Measurements from ENCODE around the gene AKR1B15. TPM values are rescaled to one million over a fixed set of nuclear protein-coding genes. Genes with fewer than 3 reads are reported as not detected.

Gene AKR1B15
- total and polyA plus RNA-seq, 9 of the 15 experiments (the other 6 are each of a cell fraction or from before 2014, with no cell fraction given), result not detected

DNA sequence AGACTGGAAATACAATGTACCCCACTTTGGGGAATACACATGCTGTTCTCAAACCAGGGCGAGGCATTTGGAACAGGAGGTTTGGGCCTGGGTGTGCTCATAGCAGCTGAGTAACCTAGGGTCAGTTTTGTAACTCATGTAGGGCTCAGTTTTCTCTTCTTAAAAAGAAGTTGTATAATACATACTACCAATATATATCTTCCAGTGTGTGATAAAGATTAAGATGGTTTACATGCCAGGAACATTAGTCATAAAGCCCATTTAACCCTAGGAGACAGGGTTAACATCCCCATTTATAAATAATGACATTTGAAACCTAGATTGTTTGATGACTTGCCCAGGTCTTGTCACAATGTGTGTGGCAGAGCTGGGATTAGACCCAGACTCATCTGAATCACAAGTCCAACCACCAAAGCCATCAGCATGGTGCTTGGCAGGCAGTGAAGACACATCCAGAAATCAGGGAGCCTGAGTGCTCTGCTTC, 15.6 kb upstream of the AKR1B15 start:
- ATAC-seq, result no peak
- BruUV-seq (replicated peaks), result no TSS peak
- Histone ChIP-seq H3K4me2 (ENCODE audit: insufficient read depth, low read length) (no peak overlapping the region), H2AFZ (ENCODE audit: low read depth, low read length) (no peak overlapping the region), H3K27me3 (ENCODE audit: control insufficient read depth in 2 of 2, insufficient read depth in 2 of 2, low read length in 2 of 2) (peaks cover 0 to 33% of the 10 kb centered on the region in 2 experiments; a peak in 2 of 5 replicates), H3K79me2 (ENCODE audit: control insufficient read depth, insufficient read depth, low read length) (no peaks in the 10 kb centered on the region), H3K9me3 (replicated peaks; ENCODE audit: control insufficient read depth, insufficient read depth, low read depth, low read length) (no peaks in the 10 kb centered on the region), H3K4me3 (no peak overlapping the region), H4K20me1 (replicated peaks; ENCODE audit: control insufficient read depth, insufficient read depth, low read length) (no peaks in the 10 kb centered on the region), H3K4me1 (replicated peaks in 1 of 2; ENCODE audit: control insufficient read depth in 2 of 2, insufficient read depth in 2 of 2, low read length in 2 of 2) (no peaks in the 10 kb centered on the region), H3K9me1 (ENCODE audit: control insufficient read depth, insufficient read depth, low read length) (no peaks in the 10 kb centered on the region), H3K36me3 (ENCODE audit: control insufficient read depth, insufficient read depth, low read length) (no peaks in the 10 kb centered on the region), H3K9ac (ENCODE audit: insufficient read depth in 1 of 2, low read depth in 2 of 2, low read length in 2 of 2) (no peak overlapping the region), H3K27ac (ENCODE audit: extremely low read depth, low read depth, low read length) (no peak overlapping the region)
- WGBS (ENCODE audit: insufficient coverage, low coverage, missing lambda C conversion rate), result 0% methylated on average over 1 of the region's 1 CpG
- ChIA-PET POLR2A (no interaction called here), CTCF (ENCODE audit: low intra/inter-chr PET ratio) (no interaction called here)
- no peak for FAIRE-seq
- in situ Hi-C loops (cut with MboI), result no loop called here
- DNase-seq (ENCODE audit: extremely low read depth in 1 of 4, low spot score in 3 of 4), result no peak
- intact Hi-C loops (cut with micrococcal nuclease), result no loop called here
- TF ChIP-seq CREB5 (CRISPR knock-in tag; IDR thresholded peaks at IDR 0.05) (no peak), ZNF274 (IDR thresholded peaks at IDR 0.05; ENCODE audit: borderline replicate concordance, low read depth, low read length) (no peak), NELFE (IDR thresholded peaks at IDR 0.05; ENCODE audit: insufficient read depth, insufficient read length) (no peak)

- FAIRE-seq (no peak), ATAC-seq (no peak), DNase-seq (ENCODE audit: extremely low read depth in 1 of 4, low spot score in 3 of 4) (no peak)
- Histone ChIP-seq H3K27me3 (ENCODE audit: control insufficient read depth in 2 of 2, insufficient read depth in 2 of 2, low read length in 2 of 2) (peaks cover 8 to 40% of the 10 kb centered on the region in 2 experiments; a peak in 4 of 5 replicates), H3K4me2 (ENCODE audit: insufficient read depth, low read length) (no peak overlapping the region), H3K36me3 (ENCODE audit: control insufficient read depth, insufficient read depth, low read length) (no peaks in the 10 kb centered on the region), H3K4me1 (replicated peaks in 1 of 2; ENCODE audit: control insufficient read depth in 2 of 2, insufficient read depth in 2 of 2, low read length in 2 of 2) (no peaks in the 10 kb centered on the region), H3K9me3 (replicated peaks; ENCODE audit: control insufficient read depth, insufficient read depth, low read depth, low read length) (no peaks in the 10 kb centered on the region), H3K9ac (ENCODE audit: insufficient read depth in 1 of 2, low read depth in 2 of 2, low read length in 2 of 2) (no peak overlapping the region), H3K4me3 (no peak overlapping the region), H2AFZ (ENCODE audit: low read depth, low read length) (no peak overlapping the region), H3K27ac (ENCODE audit: extremely low read depth, low read depth, low read length) (no peak overlapping the region), H4K20me1 (replicated peaks; ENCODE audit: control insufficient read depth, insufficient read depth, low read length) (no peaks in the 10 kb centered on the region), H3K9me1 (ENCODE audit: control insufficient read depth, insufficient read depth, low read length) (no peaks in the 10 kb centered on the region), H3K79me2 (ENCODE audit: control insufficient read depth, insufficient read depth, low read length) (no peaks in the 10 kb centered on the region)
- ChIA-PET POLR2A (interaction anchor here (1.5 kb wide), 1 partner anchor 20 kb away, joined by 4 read pairs; no protein-coding TSS in a partner anchor), CTCF (ENCODE audit: low intra/inter-chr PET ratio) (interaction anchor here (0.6 kb wide), 1 partner anchor 47 kb away, joined by 3 read pairs; no protein-coding TSS in a partner anchor)
- 2% methylated on average over 3 of the region's 3 CpGs for WGBS (ENCODE audit: insufficient coverage, low coverage, missing lambda C conversion rate)
- intact Hi-C loops (cut with micrococcal nuclease) (no loop called here), in situ Hi-C loops (cut with MboI) (loop anchor here (5.0 kb wide), 1 partner anchor 43 kb away; no protein-coding TSS in a partner anchor)
- TF ChIP-seq ZNF408 (CRISPR knock-in tag; IDR thresholded peaks at IDR 0.05; ENCODE audit: low read depth) (no peak), MTA1 (IDR thresholded peaks at IDR 0.05; ENCODE audit: borderline replicate concordance) (no peak), TAL1 (IDR thresholded peaks at IDR 0.05) (no peak)
- no TSS peak for BruUV-seq (replicated peaks)
Measured at GRCh38 chr7:134534633-134535032, 14.3 kb upstream of the AKR1B15 start.

All from K562 (cell line).